ENCODE results near the gene STK40.

STK40 gene

DNA sequence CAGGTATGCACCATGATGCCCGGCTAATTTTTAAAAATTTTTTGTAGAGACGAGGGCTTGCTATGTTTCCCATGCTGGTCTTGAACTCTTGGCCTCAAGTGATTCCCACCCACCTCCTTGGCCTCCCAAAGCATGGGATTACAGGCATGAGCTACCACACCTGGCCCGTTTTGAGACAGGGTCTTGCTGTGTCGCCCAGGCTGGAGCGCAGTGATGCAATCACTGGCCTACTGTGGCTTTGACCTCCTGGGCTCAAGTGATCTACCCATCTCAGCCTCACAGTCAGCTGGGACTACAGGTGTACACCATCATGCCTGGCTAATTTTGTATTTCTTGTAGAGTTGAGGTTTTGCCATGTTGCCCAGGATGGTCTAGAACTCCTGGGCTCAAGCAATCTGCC is 87.1 kb downstream of the STK40 start:
- CTCF ChIA-PET = interaction anchor here (1.5 to 1.9 kb wide), 2 partner anchors 8 to 12 kb away, joined by 4 to 5 read pairs; no protein-coding TSS in a partner anchor
- no peak overlapping the region for H3K27ac ChIP-seq (ENCODE audit: insufficient read depth in 1 of 2, low read depth in 1 of 2, low read length in 2 of 2, poor library complexity in 1 of 2, severe bottlenecking in 2 of 2)
- H3K4me3 ChIP-seq (ENCODE audit: control insufficient read depth in 1 of 7, extremely low read depth in 1 of 7, insufficient read depth in 4 of 7, low read depth in 2 of 7, low read length in 6 of 7) = no peak overlapping the region
- peaks cover 0 to 12% (median 1%) of the 10 kb centered on the region in 4 experiments for H3K4me1 ChIP-seq (ENCODE audit: control extremely low read depth in 1 of 4, control insufficient read depth in 4 of 4, insufficient read depth in 4 of 4, low read length in 3 of 4)
- H3K27me3 ChIP-seq (replicated peaks in 2 of 5; ENCODE audit: control insufficient read depth in 4 of 5, insufficient read depth in 5 of 5, low read length in 4 of 5) = no peaks in the 10 kb centered on the region
- 98% methylated on average over 5 of the region's 5 CpGs for WGBS (ENCODE audit: insufficient coverage)
- POLR2A ChIA-PET = no interaction called here
- DNase-seq = no peak
- H3K36me3 ChIP-seq (ENCODE audit: control insufficient read depth in 4 of 4, insufficient read depth in 4 of 4, low read length in 3 of 4) = peaks cover 22 to 81% (median 67%) of the 10 kb centered on the region in 4 experiments
- H3K9me3 ChIP-seq (ENCODE audit: control extremely low read depth in 1 of 5, control insufficient read depth in 4 of 5, insufficient read depth in 2 of 5, low read depth in 1 of 5, low read length in 4 of 5) = no peaks in the 10 kb centered on the region

DNA sequence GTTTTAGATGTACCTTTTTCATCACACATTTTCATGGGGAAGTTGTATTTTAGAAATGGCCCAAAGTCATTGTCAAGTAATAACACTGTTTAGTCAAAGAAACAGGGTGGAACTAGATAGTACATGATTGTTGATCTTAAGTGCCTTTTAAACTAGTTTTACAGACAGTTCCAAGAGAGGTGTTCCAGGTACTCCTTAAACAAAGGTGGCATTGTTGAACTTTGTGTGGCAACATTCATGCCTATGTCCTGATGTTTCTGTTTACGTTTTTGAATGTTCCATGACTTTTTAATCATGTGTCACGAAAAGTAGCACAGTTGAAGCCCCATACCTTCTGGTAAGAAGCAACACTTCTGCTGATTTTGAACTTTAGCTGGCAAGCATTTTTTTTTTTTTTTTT is 88.7 kb downstream of the STK40 start:
- peaks cover 20 to 81% (median 63%) of the 10 kb centered on the region in 4 experiments for H3K36me3 ChIP-seq (ENCODE audit: control insufficient read depth in 4 of 4, insufficient read depth in 4 of 4, low read length in 3 of 4)
- WGBS (ENCODE audit: insufficient coverage) = 100% methylated on average over 1 of the region's 2 CpGs
- no peaks in the 10 kb centered on the region for H3K4me1 ChIP-seq (ENCODE audit: control extremely low read depth in 1 of 4, control insufficient read depth in 4 of 4, insufficient read depth in 4 of 4, low read length in 3 of 4)
- no peak overlapping the region for H3K4me3 ChIP-seq (ENCODE audit: control insufficient read depth in 1 of 7, extremely low read depth in 1 of 7, insufficient read depth in 4 of 7, low read depth in 2 of 7, low read length in 6 of 7)
- H3K9me3 ChIP-seq (ENCODE audit: control extremely low read depth in 1 of 5, control insufficient read depth in 4 of 5, insufficient read depth in 2 of 5, low read depth in 1 of 5, low read length in 4 of 5) = no peaks in the 10 kb centered on the region
- H3K27ac ChIP-seq (ENCODE audit: insufficient read depth in 1 of 2, low read depth in 1 of 2, low read length in 2 of 2, poor library complexity in 1 of 2, severe bottlenecking in 2 of 2) = no peak overlapping the region
- DNase-seq = no peak
- ChIA-PET POLR2A (no interaction called here), CTCF (interaction anchor here (1.2 to 1.9 kb wide), 2 partner anchors 10 to 26 kb away, joined by 3 to 5 read pairs; no protein-coding TSS in a partner anchor)
- no peaks in the 10 kb centered on the region for H3K27me3 ChIP-seq (replicated peaks in 2 of 5; ENCODE audit: control insufficient read depth in 4 of 5, insufficient read depth in 5 of 5, low read length in 4 of 5)

DNA sequence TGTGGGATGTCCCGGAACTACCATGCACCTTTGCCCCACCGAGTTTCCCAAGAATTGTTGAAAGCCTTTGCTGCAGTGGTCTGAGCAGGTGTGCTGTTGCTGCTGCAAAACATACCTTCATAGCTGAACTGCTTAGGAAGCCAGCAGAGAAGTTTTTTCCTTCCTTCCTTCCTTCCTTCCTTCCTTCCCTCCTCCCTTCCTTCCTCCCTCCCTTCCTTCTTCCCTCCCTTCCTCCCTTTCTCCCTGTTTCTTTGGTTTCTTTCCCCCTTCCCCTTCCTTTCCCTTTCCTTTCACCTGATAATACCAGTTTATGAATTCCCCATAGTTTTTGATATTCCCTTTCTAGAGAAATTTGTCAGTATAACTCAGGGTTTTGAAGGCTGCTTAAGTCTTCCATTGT is 90.3 kb downstream of the STK40 start:
- no peak overlapping the region for H3K4me3 ChIP-seq (ENCODE audit: control insufficient read depth in 1 of 7, extremely low read depth in 1 of 7, insufficient read depth in 4 of 7, low read depth in 2 of 7, low read length in 6 of 7)
- H3K9me3 ChIP-seq (ENCODE audit: control extremely low read depth in 1 of 5, control insufficient read depth in 4 of 5, insufficient read depth in 2 of 5, low read depth in 1 of 5, low read length in 4 of 5) = no peaks in the 10 kb centered on the region
- ChIA-PET POLR2A (interaction anchor here (0.5 kb wide), 1 partner anchor 71 kb away, joined by 4 read pairs; no protein-coding TSS in a partner anchor), CTCF (interaction anchor here (3.0 kb wide), 1 partner anchor 9 kb away, joined by 15 read pairs; no protein-coding TSS in a partner anchor)
- H3K4me1 ChIP-seq (ENCODE audit: control extremely low read depth in 1 of 4, control insufficient read depth in 4 of 4, insufficient read depth in 4 of 4, low read length in 3 of 4) = no peaks in the 10 kb centered on the region
- no CpG with 5 or more reads among the region's 2 CpGs for WGBS (ENCODE audit: insufficient coverage)
- no peak for DNase-seq
- no peaks in the 10 kb centered on the region for H3K27me3 ChIP-seq (replicated peaks in 2 of 5; ENCODE audit: control insufficient read depth in 4 of 5, insufficient read depth in 5 of 5, low read length in 4 of 5)
- H3K36me3 ChIP-seq (ENCODE audit: control insufficient read depth in 4 of 4, insufficient read depth in 4 of 4, low read length in 3 of 4) = peaks cover 26 to 81% (median 59%) of the 10 kb centered on the region in 4 experiments
- no peak overlapping the region for H3K27ac ChIP-seq (ENCODE audit: insufficient read depth in 1 of 2, low read depth in 1 of 2, low read length in 2 of 2, poor library complexity in 1 of 2, severe bottlenecking in 2 of 2)
